ENCODE data around the gene CIDEB. TPM values are rescaled to one million over a fixed set of nuclear protein-coding genes. Genes with fewer than 3 reads are reported as not detected.

The CIDEB gene
- total and polyA plus RNA-seq, 2 of the 8 experiments (the other 6 are each of a cell fraction or from before 2014, with no cell fraction given): 0.11 TPM; not detected in 1

DNA sequence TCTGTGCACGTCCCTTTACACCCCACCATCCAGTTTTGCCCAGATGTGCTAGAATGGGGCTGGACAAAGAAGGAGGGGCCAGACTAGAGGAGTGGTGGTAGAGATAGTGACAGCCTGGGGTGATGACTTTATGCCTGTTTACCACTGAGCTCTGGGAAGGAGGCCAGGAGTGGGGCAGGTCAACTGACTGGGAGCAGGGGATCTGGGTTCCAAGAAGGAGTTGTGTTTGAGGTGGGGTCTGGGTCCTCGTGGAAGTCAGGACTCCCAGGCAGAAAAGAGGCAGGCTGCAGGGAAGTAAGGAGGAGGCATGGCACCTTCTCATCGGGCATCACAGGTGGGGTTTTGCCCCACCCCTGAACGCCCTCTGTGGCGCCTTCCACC lies 2.5 kb upstream of the CIDEB start (continued):
- TF ChIP-seq, protein P1, sequence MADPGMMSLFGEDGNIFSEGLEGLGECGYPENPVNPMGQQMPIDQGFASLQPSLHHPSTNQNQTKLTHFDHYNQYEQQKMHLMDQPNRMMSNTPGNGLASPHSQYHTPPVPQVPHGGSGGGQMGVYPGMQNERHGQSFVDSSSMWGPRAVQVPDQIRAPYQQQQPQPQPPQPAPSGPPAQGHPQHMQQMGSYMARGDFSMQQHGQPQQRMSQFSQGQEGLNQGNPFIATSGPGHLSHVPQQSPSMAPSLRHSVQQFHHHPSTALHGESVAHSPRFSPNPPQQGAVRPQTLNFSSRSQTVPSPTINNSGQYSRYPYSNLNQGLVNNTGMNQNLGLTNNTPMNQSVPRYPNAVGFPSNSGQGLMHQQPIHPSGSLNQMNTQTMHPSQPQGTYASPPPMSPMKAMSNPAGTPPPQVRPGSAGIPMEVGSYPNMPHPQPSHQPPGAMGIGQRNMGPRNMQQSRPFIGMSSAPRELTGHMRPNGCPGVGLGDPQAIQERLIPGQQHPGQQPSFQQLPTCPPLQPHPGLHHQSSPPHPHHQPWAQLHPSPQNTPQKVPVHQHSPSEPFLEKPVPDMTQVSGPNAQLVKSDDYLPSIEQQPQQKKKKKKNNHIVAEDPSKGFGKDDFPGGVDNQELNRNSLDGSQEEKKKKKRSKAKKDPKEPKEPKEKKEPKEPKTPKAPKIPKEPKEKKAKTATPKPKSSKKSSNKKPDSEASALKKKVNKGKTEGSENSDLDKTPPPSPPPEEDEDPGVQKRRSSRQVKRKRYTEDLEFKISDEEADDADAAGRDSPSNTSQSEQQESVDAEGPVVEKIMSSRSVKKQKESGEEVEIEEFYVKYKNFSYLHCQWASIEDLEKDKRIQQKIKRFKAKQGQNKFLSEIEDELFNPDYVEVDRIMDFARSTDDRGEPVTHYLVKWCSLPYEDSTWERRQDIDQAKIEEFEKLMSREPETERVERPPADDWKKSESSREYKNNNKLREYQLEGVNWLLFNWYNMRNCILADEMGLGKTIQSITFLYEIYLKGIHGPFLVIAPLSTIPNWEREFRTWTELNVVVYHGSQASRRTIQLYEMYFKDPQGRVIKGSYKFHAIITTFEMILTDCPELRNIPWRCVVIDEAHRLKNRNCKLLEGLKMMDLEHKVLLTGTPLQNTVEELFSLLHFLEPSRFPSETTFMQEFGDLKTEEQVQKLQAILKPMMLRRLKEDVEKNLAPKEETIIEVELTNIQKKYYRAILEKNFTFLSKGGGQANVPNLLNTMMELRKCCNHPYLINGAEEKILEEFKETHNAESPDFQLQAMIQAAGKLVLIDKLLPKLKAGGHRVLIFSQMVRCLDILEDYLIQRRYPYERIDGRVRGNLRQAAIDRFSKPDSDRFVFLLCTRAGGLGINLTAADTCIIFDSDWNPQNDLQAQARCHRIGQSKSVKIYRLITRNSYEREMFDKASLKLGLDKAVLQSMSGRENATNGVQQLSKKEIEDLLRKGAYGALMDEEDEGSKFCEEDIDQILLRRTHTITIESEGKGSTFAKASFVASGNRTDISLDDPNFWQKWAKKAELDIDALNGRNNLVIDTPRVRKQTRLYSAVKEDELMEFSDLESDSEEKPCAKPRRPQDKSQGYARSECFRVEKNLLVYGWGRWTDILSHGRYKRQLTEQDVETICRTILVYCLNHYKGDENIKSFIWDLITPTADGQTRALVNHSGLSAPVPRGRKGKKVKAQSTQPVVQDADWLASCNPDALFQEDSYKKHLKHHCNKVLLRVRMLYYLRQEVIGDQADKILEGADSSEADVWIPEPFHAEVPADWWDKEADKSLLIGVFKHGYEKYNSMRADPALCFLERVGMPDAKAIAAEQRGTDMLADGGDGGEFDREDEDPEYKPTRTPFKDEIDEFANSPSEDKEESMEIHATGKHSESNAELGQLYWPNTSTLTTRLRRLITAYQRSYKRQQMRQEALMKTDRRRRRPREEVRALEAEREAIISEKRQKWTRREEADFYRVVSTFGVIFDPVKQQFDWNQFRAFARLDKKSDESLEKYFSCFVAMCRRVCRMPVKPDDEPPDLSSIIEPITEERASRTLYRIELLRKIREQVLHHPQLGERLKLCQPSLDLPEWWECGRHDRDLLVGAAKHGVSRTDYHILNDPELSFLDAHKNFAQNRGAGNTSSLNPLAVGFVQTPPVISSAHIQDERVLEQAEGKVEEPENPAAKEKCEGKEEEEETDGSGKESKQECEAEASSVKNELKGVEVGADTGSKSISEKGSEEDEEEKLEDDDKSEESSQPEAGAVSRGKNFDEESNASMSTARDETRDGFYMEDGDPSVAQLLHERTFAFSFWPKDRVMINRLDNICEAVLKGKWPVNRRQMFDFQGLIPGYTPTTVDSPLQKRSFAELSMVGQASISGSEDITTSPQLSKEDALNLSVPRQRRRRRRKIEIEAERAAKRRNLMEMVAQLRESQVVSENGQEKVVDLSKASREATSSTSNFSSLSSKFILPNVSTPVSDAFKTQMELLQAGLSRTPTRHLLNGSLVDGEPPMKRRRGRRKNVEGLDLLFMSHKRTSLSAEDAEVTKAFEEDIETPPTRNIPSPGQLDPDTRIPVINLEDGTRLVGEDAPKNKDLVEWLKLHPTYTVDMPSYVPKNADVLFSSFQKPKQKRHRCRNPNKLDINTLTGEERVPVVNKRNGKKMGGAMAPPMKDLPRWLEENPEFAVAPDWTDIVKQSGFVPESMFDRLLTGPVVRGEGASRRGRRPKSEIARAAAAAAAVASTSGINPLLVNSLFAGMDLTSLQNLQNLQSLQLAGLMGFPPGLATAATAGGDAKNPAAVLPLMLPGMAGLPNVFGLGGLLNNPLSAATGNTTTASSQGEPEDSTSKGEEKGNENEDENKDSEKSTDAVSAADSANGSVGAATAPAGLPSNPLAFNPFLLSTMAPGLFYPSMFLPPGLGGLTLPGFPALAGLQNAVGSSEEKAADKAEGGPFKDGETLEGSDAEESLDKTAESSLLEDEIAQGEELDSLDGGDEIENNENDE (IDR thresholded peaks at IDR 0.05; ENCODE audit: insufficient replicate concordance, low read length): no peak
- TF ChIP-seq RAD21 (IDR thresholded peaks at IDR 0.05 in 1 of 2, conservative IDR thresholded peaks at IDR 0.05 in 1 of 2; ENCODE audit: low read depth in 2 of 2, low read length in 2 of 2) (no peak), RFX5 (IDR thresholded peaks at IDR 0.05; ENCODE audit: borderline replicate concordance, low read depth, low read length) (no peak), FOSL1 (IDR thresholded peaks at IDR 0.05; ENCODE audit: insufficient read depth, low read depth, low read length) (no peak)
